Frontal cortex (tissue), 4 donors: Measurements from ENCODE around the gene DDHD1. TPM values are rescaled to one million over a fixed set of nuclear protein-coding genes. Genes with fewer than 3 reads are reported as not detected.
"Not testable (repeated sequence)": the region's sequence is repeated elsewhere in the genome, so short reads cannot be mapped to it uniquely, and the experiment has no call there.

Experiments
- DNase-seq, 2 donors: peaks; one replicate each; pipeline ENCODE4 v3.0.0; 2012; ENCODE audit warnings: low spot score in 2 of 2
- FAIRE-seq: peaks from 2 replicates; lab custom pipeline; 2012; peaks lifted over from hg19 to GRCh38; lab: Jason Lieb, UNC
- total RNA-seq: library from RNA; depleted of rRNA; stranded (reverse); fragments of >200 nt; gene quantifications from one replicate; pipeline ENCODE4 v1.2.3, GENCODE V29; 2014
- donor health status: control.
- donor health status: control.
- donor health status: control.

Gene DDHD1
- 24.5 TPM for total RNA-seq

GRCh38 chr14:53152887-53153701 is at the start of gene DDHD1:
Gene DDHD1 (minus strand): TSS chr14:53153323. CDS start chr14:53153098, 225 bp downstream.
- DNase-seq: peak; percentile 92
- FAIRE-seq: no peak

GRCh38 chr14:53195949-53196348 is 42.8 kb upstream of the DDHD1 start:
- FAIRE-seq: no peak
- DNase-seq: no peak

GRCh38 chr14:53193193-53193592 is 40.1 kb upstream of the DDHD1 start:
- FAIRE-seq: no peak
- no peak for DNase-seq

GRCh38 chr14:53192052-53192760 is 39.1 kb upstream of the DDHD1 start:
- DNase-seq (no peak), FAIRE-seq (no peak)

GRCh38 chr14:53190938-53191337 is 37.8 kb upstream of the DDHD1 start:
- no peak for FAIRE-seq
- DNase-seq: no peak

GRCh38 chr14:53187921-53188463 is 34.9 kb upstream of the DDHD1 start:
- DNase-seq: no peak
- no peak for FAIRE-seq

- DNase-seq (no peak), FAIRE-seq (no peak)
Measured at GRCh38 chr14:53186532-53186931, 33.4 kb upstream of the DDHD1 start.

GRCh38 chr14:53183611-53184010 is 30.5 kb upstream of the DDHD1 start:
- no peak for DNase-seq
- FAIRE-seq: no peak

- FAIRE-seq (no peak), DNase-seq (no peak)
Measured at GRCh38 chr14:53183056-53183455, 29.9 kb upstream of the DDHD1 start.

GRCh38 chr14:53181463-53182081 is 28.4 kb upstream of the DDHD1 start:
- not testable (repeated sequence) for DNase-seq, FAIRE-seq

GRCh38 chr14:53180272-53181221 is 27.4 kb upstream of the DDHD1 start:
- no peak for DNase-seq
- FAIRE-seq: no peak

GRCh38 chr14:53179486-53180005 is 26.4 kb upstream of the DDHD1 start:
- FAIRE-seq: not testable (repeated sequence)

GRCh38 chr14:53175375-53175774 is 22.3 kb upstream of the DDHD1 start:
- FAIRE-seq: no peak
- DNase-seq: no peak

More at GRCh38 chr14:53179486-53180005, 26.4 kb upstream of the DDHD1 start:
- DNase-seq: not testable (repeated sequence)

- no peak for DNase-seq
- no peak for FAIRE-seq
Measured at GRCh38 chr14:53174918-53175317, 21.8 kb upstream of the DDHD1 start.

GRCh38 chr14:53168786-53169185 is 15.7 kb upstream of the DDHD1 start:
- no peak for DNase-seq
- FAIRE-seq: no peak

- DNase-seq (no peak), FAIRE-seq (no peak)
Measured at GRCh38 chr14:53167602-53168328, 14.6 kb upstream of the DDHD1 start.

- FAIRE-seq (no peak), DNase-seq (no peak)
Measured at GRCh38 chr14:53161758-53162435, 8.8 kb upstream of the DDHD1 start.

GRCh38 chr14:53156238-53156637 is 3.1 kb upstream of the DDHD1 start:
- FAIRE-seq: no peak

More at GRCh38 chr14:53156238-53156637, 3.1 kb upstream of the DDHD1 start:
- DNase-seq: no peak
